Pancreas (tissue), 10 donors: ENCODE measurements around the gene CCNYL1. TPM values are rescaled to one million over a fixed set of nuclear protein-coding genes. Genes with fewer than 3 reads are reported as not detected.

Experiments
- ATAC-seq, 4 donors: fragments of 200-7000 bp; cut with Tn5 transposase; one replicate each; pipeline versions ENCODE4 v1.8.0 to v1.9.1; 2020; ENCODE audit warnings: mild to moderate bottlenecking in 4 of 4, moderate library complexity in 4 of 4
- DNase-seq, 6 donors: peaks; one replicate each; pipeline ENCODE4 v3.0.0-alpha.2; 2020
- FAIRE-seq: peaks from 2 replicates; lab custom pipeline; 2012; peaks lifted over from hg19 to GRCh38; lab: Jason Lieb, UNC
- H3K27ac ChIP-seq, 4 donors: fragments of 200-600 bp; sonication (generic); 1 replicate in 3 of 4; 2 replicates in 1 of 4; pipeline versions ENCODE4 v1.5.0 to v1.8.0; 2020
- H3K27me3 ChIP-seq, 4 donors: fragments of 200-600 bp; one replicate each; pipeline ENCODE4 v1.8.0; 2021
- H3K36me3 ChIP-seq, 3 donors: fragments of 200-600 bp; sonication (generic) in 1 of 3; one replicate each; pipeline versions ENCODE4 v1.5.0 to v1.8.0; 2020 to 2021
- H3K4me1 ChIP-seq, 3 donors: fragments of 200-600 bp; one replicate each; pipeline ENCODE4 v1.8.0; 2021
- H3K4me3 ChIP-seq, 4 donors: fragments of 200-600 bp; sonication (generic) in 2 of 4; one replicate each; pipeline versions ENCODE4 v1.5.0 to v1.8.0; 2020 to 2021
- H3K9me3 ChIP-seq, 4 donors: fragments of 200-600 bp; one replicate each; pipeline ENCODE4 v1.8.0; 2021
- CTCF ChIP-seq, 4 donors: fragments of 200-600 bp; sonication (generic) in 3 of 4; IDR thresholded peaks; one replicate each; pipeline versions ENCODE4 v1.5.0 to v1.8.0; 2021; ENCODE audit warnings: antibody characterized with exemption in 4 of 4
- WGBS, 2 donors: extraction: QIAGEN DNeasy Blood & Tissue Kit; methylation state at CpG; one replicate each; pipeline ENCODE4 v1.1.7; 2013; 5-methylcytosine and 5-hydroxymethylcytosine counted together
- intact Hi-C, 3 donors: fragments of 100-400 bp; cut with DNase I; formaldehyde crosslinking; loops; one replicate each; pipeline versions ENCODE4 v1.11.1 to v1.14.2; 2022
- polyA plus RNA-seq, 2 donors: library from polyadenylated mRNA; stranded (reverse); fragments of 200-250 nt; gene quantifications; one replicate each; pipeline ENCODE4 v1.2.3, GENCODE V29; 2013
- total RNA-seq, 6 donors: library from RNA; stranded (reverse); fragmentation: NEBNext Ultra II Directional in 4 of 6; extraction: Animal tissue kit (Norgen Biotek cat#: 25700) in 4 of 6; gene quantifications; one replicate each; pipeline versions ENCODE4 v1.2.1 to v1.2.4, GENCODE V29; 2021 to 2023
- donor health status: healthy with polysubstance abuse.
- donor health status: DM: no; HTN: no; CAD: no; lungs with moderate emphysema.
- donor health status: DM: no; HTN: no; CAD: no.
- donor health status: control.
- donor health status: control.
- donor health status: Bipolar disorder and iron deficiency.
- donor health status: DM: yes; HTN: yes; CAD: no.
- donor health status: DM: no; HTN: no; CAD: no.
- donor health status: DM: no; HTN: no; CAD: no.
- donor health status: DM: yes; HTN: yes; CAD: no.

CCNYL1 gene
- total and polyA plus RNA-seq, 8 donors, result 5.2 to 12.4 (median 10.7) TPM

GRCh38 chr2:207764096-207764630 is 52.7 kb downstream of the CCNYL1 start:
- Histone ChIP-seq H3K27ac (peak overlapping the region in 1 of 4 donors; percentile 0), H3K9me3 (no peaks in the 10 kb centered on the region), H3K36me3 (peaks cover 0 to 7% (median 0%) of the 10 kb centered on the region in 3 donors), H3K27me3 (no peaks in the 10 kb centered on the region), H3K4me3 (no peak overlapping the region), H3K4me1 (peaks cover 15 to 47% (median 22%) of the 10 kb centered on the region in 3 donors)
- intact Hi-C loops, result loop anchor here in 1 of 3 donors (10.0 kb wide), 1 partner anchor 201 kb away; no protein-coding TSS in a partner anchor
- WGBS, 2 donors, result 69 to 96% methylated on average over 1 of the region's 1 CpG
- TF ChIP-seq CTCF (IDR thresholded peaks at IDR 0.05), result no peak
- FAIRE-seq (no peak), ATAC-seq (no peak), DNase-seq (no peak)

GRCh38 chr2:207765547-207765946 is 54.1 kb downstream of the CCNYL1 start:
- intact Hi-C loops, result loop anchor here in 1 of 3 donors (10.0 kb wide), 1 partner anchor 199 kb away; no protein-coding TSS in a partner anchor
- Histone ChIP-seq H3K27me3 (no peaks in the 10 kb centered on the region), H3K27ac (peak overlapping the region in 1 of 4 donors; percentile 77), H3K36me3 (peaks cover 0 to 7% (median 0%) of the 10 kb centered on the region in 3 donors), H3K4me1 (peaks cover 15 to 48% (median 22%) of the 10 kb centered on the region in 3 donors), H3K4me3 (peak overlapping the region in 1 of 4 donors; percentile 90), H3K9me3 (no peaks in the 10 kb centered on the region)
- DNase-seq (peak in 3 of 6 donors; percentile 40 to 60 (median 58)), FAIRE-seq (peak; percentile 26), ATAC-seq (peak in 3 of 4 donors; percentile 14 to 23 (median 19))
- 16% methylated on average over 2 of the region's 2 CpGs for WGBS, 2 donors
- TF ChIP-seq CTCF (IDR thresholded peaks at IDR 0.05), result no peak

- no peaks in the 10 kb centered on the region for H3K27me3 ChIP-seq
- no peaks in the 10 kb centered on the region for H3K9me3 ChIP-seq
- FAIRE-seq, result no peak
- 9 to 15% methylated on average over 5 of the region's 5 CpGs for WGBS, 2 donors
- no peak for TF ChIP-seq CTCF (IDR thresholded peaks at IDR 0.05)
- no peak for DNase-seq
- peaks cover 0 to 7% (median 0%) of the 10 kb centered on the region in 3 donors for H3K36me3 ChIP-seq
- H3K4me1 ChIP-seq, result peaks cover 15 to 51% (median 22%) of the 10 kb centered on the region in 3 donors
- intact Hi-C loops, result loop anchor here in 1 of 3 donors (10.0 kb wide), 1 partner anchor 199 kb away; no protein-coding TSS in a partner anchor
- ATAC-seq, result no peak
- H3K4me3 ChIP-seq, result peak overlapping the region in 2 of 4 donors; percentile 90
- H3K27ac ChIP-seq, result peak overlapping the region in 2 of 4 donors; percentile 46 to 77
Measured at GRCh38 chr2:207766041-207766551, 54.7 kb downstream of the CCNYL1 start.

- no peak for TF ChIP-seq CTCF (IDR thresholded peaks at IDR 0.05)
- no peak for ATAC-seq
Measured at GRCh38 chr2:207766697-207767460, 55.4 kb downstream of the CCNYL1 start.

More at GRCh38 chr2:207766697-207767460, 55.4 kb downstream of the CCNYL1 start:
- H3K27ac ChIP-seq, result peak overlapping the region in 2 of 4 donors; percentile 46 to 77
- peaks cover 15 to 51% (median 22%) of the 10 kb centered on the region in 3 donors for H3K4me1 ChIP-seq
- H3K9me3 ChIP-seq, result no peaks in the 10 kb centered on the region
- no peaks in the 10 kb centered on the region for H3K27me3 ChIP-seq
- intact Hi-C loops, result loop anchor here in 1 of 3 donors (10.0 kb wide), 1 partner anchor 198 kb away; no protein-coding TSS in a partner anchor
- peaks cover 0 to 7% (median 0%) of the 10 kb centered on the region in 3 donors for H3K36me3 ChIP-seq
- peak overlapping the region in 3 of 4 donors; percentile 9 to 90 (median 90) for H3K4me3 ChIP-seq
- FAIRE-seq (no peak), DNase-seq (peak in 5 of 6 donors; percentile 42 to 82 (median 49))
- WGBS, 2 donors, result 36 to 44% methylated on average over 52 to 65 of the region's 65 CpGs
